ENCODE data around the gene SCN3B.

The SCN3B gene

GRCh38 chr11:123654566-123655081 lies at the start of gene SCN3B:
Gene SCN3B, minus strand, starts transcription at chr11:123654624. Its CDS starts 823 bp downstream, at chr11:123653801.
- peak within 1 kb of the TSS; percentile 66 for H3K4me3 Mint-ChIP-seq
- H3K27ac Mint-ChIP-seq, result no peak within 1 kb of the TSS
- H3K27me3 Mint-ChIP-seq, result peaks cover 55% of the 10 kb centered on the region
- peaks cover 19% of the 10 kb centered on the region for H3K4me1 Mint-ChIP-seq
- peaks cover 5% of the 10 kb centered on the region for H3K36me3 Mint-ChIP-seq
- peaks cover 12% of the 10 kb centered on the region for H3K9me3 Mint-ChIP-seq
- DNase-seq, result peak; percentile 50
- CTCF ChIA-PET, result interaction anchor here (0.6 to 2.0 kb wide), 3 partner anchors 21 to 57 kb away, joined by 3 to 12 read pairs (median 4); no protein-coding TSS in a partner anchor

GRCh38 chr11:123702696-123703095 lies 48.3 kb upstream of the SCN3B start:
- H3K27me3 Mint-ChIP-seq, result no peaks in the 10 kb centered on the region
- CTCF ChIA-PET, result interaction anchor here (2.0 to 17.1 kb wide), 2 partner anchors 8 to 63 kb away, joined by 8 to 212 read pairs; no protein-coding TSS in a partner anchor

GRCh38 chr11:123702139-123702538 lies 47.7 kb upstream of the SCN3B start:
- H3K4me3 Mint-ChIP-seq, result no peak overlapping the region
- H3K27ac Mint-ChIP-seq, result no peak overlapping the region
- no peaks in the 10 kb centered on the region for H3K4me1 Mint-ChIP-seq
- H3K27me3 Mint-ChIP-seq, result no peaks in the 10 kb centered on the region
- H3K36me3 Mint-ChIP-seq, result no peaks in the 10 kb centered on the region
- H3K9me3 Mint-ChIP-seq, result no peaks in the 10 kb centered on the region
- no peak for DNase-seq
- CTCF ChIA-PET, result interaction anchor here (2.0 to 17.1 kb wide), 2 partner anchors 9 to 62 kb away, joined by 8 to 212 read pairs; no protein-coding TSS in a partner anchor

More at GRCh38 chr11:123702696-123703095, 48.3 kb upstream of the SCN3B start:
- Mint-ChIP-seq H3K36me3 (no peaks in the 10 kb centered on the region), H3K27ac (no peak overlapping the region), H3K4me3 (no peak overlapping the region), H3K9me3 (no peaks in the 10 kb centered on the region), H3K4me1 (no peaks in the 10 kb centered on the region)
- no peak for DNase-seq

GRCh38 chr11:123700772-123701171 lies 46.3 kb upstream of the SCN3B start:
- Mint-ChIP-seq H3K4me3 (no peak overlapping the region), H3K9me3 (no peaks in the 10 kb centered on the region), H3K27ac (no peak overlapping the region), H3K4me1 (no peaks in the 10 kb centered on the region), H3K36me3 (no peaks in the 10 kb centered on the region), H3K27me3 (no peaks in the 10 kb centered on the region)
- DNase-seq, result no peak
- CTCF ChIA-PET, result interaction anchor here (2.0 to 17.1 kb wide), 2 partner anchors 10 to 61 kb away, joined by 8 to 212 read pairs; no protein-coding TSS in a partner anchor

- Mint-ChIP-seq H3K27ac (no peak overlapping the region), H3K27me3 (no peaks in the 10 kb centered on the region), H3K9me3 (no peaks in the 10 kb centered on the region)
These were observed 44.2 kb upstream of the SCN3B start for GRCh38 chr11:123698546-123699127.

GRCh38 chr11:123696183-123696582 lies 41.8 kb upstream of the SCN3B start:
- CTCF ChIA-PET, result no interaction called here
- DNase-seq, result no peak

More at GRCh38 chr11:123698546-123699127, 44.2 kb upstream of the SCN3B start:
- no peaks in the 10 kb centered on the region for H3K36me3 Mint-ChIP-seq
- H3K4me3 Mint-ChIP-seq, result no peak overlapping the region
- H3K4me1 Mint-ChIP-seq, result no peaks in the 10 kb centered on the region
- CTCF ChIA-PET, result interaction anchor here (1.2 to 2.6 kb wide), 2 partner anchors 9 to 13 kb away, joined by 4 to 12 read pairs; no protein-coding TSS in a partner anchor
- DNase-seq, result no peak

GRCh38 chr11:123695231-123695630 lies 40.8 kb upstream of the SCN3B start:
- Mint-ChIP-seq H3K36me3 (no peaks in the 10 kb centered on the region), H3K4me3 (no peak overlapping the region), H3K9me3 (no peaks in the 10 kb centered on the region)

More at GRCh38 chr11:123696183-123696582, 41.8 kb upstream of the SCN3B start:
- Mint-ChIP-seq H3K4me1 (no peaks in the 10 kb centered on the region), H3K9me3 (no peaks in the 10 kb centered on the region), H3K27me3 (no peaks in the 10 kb centered on the region), H3K27ac (no peak overlapping the region), H3K4me3 (no peak overlapping the region), H3K36me3 (no peaks in the 10 kb centered on the region)

GRCh38 chr11:123694551-123694950 lies 40.1 kb upstream of the SCN3B start:
- Mint-ChIP-seq H3K4me3 (no peak overlapping the region), H3K4me1 (no peaks in the 10 kb centered on the region), H3K9me3 (no peaks in the 10 kb centered on the region), H3K36me3 (no peaks in the 10 kb centered on the region), H3K27ac (no peak overlapping the region), H3K27me3 (peaks cover 5% of the 10 kb centered on the region)
- DNase-seq, result no peak
- CTCF ChIA-PET, result no interaction called here

More at GRCh38 chr11:123695231-123695630, 40.8 kb upstream of the SCN3B start:
- H3K27ac Mint-ChIP-seq, result no peak overlapping the region
- CTCF ChIA-PET, result no interaction called here
- no peaks in the 10 kb centered on the region for H3K4me1 Mint-ChIP-seq
- DNase-seq, result no peak
- peaks cover 3% of the 10 kb centered on the region for H3K27me3 Mint-ChIP-seq

GRCh38 chr11:123692961-123693360 lies 38.5 kb upstream of the SCN3B start:
- no peak for DNase-seq
- Mint-ChIP-seq H3K4me3 (no peak overlapping the region), H3K27ac (no peak overlapping the region), H3K36me3 (no peaks in the 10 kb centered on the region), H3K27me3 (peaks cover 5% of the 10 kb centered on the region), H3K4me1 (no peaks in the 10 kb centered on the region), H3K9me3 (no peaks in the 10 kb centered on the region)
- CTCF ChIA-PET, result no interaction called here

GRCh38 chr11:123690485-123690884 lies 36.1 kb upstream of the SCN3B start:
- no peak overlapping the region for H3K4me3 Mint-ChIP-seq
- CTCF ChIA-PET, result no interaction called here
- H3K9me3 Mint-ChIP-seq, result no peaks in the 10 kb centered on the region
- no peaks in the 10 kb centered on the region for H3K4me1 Mint-ChIP-seq
- H3K27ac Mint-ChIP-seq, result no peak overlapping the region
- H3K36me3 Mint-ChIP-seq, result no peaks in the 10 kb centered on the region
- H3K27me3 Mint-ChIP-seq, result peaks cover 5% of the 10 kb centered on the region
- no peak for DNase-seq

- no peak for DNase-seq
- CTCF ChIA-PET, result no interaction called here
- peaks cover 12% of the 10 kb centered on the region for H3K4me1 Mint-ChIP-seq
These were observed 30.2 kb upstream of the SCN3B start for GRCh38 chr11:123684601-123685000.

GRCh38 chr11:123683428-123684170 lies 29.2 kb upstream of the SCN3B start:
- no peaks in the 10 kb centered on the region for H3K9me3 Mint-ChIP-seq
- H3K27me3 Mint-ChIP-seq, result peaks cover 10% of the 10 kb centered on the region
- H3K27ac Mint-ChIP-seq, result no peak overlapping the region
- CTCF ChIA-PET, result no interaction called here
- no peak overlapping the region for H3K4me3 Mint-ChIP-seq
- peaks cover 12% of the 10 kb centered on the region for H3K4me1 Mint-ChIP-seq
- H3K36me3 Mint-ChIP-seq, result no peaks in the 10 kb centered on the region
- DNase-seq, result no peak

More at GRCh38 chr11:123684601-123685000, 30.2 kb upstream of the SCN3B start:
- Mint-ChIP-seq H3K4me3 (no peak overlapping the region), H3K9me3 (no peaks in the 10 kb centered on the region), H3K27me3 (peaks cover 10% of the 10 kb centered on the region), H3K36me3 (no peaks in the 10 kb centered on the region), H3K27ac (no peak overlapping the region)

- no peak overlapping the region for H3K27ac Mint-ChIP-seq
- no peak overlapping the region for H3K4me3 Mint-ChIP-seq
- DNase-seq, result no peak
- H3K27me3 Mint-ChIP-seq, result peaks cover 10% of the 10 kb centered on the region
- CTCF ChIA-PET, result no interaction called here
- H3K36me3 Mint-ChIP-seq, result no peaks in the 10 kb centered on the region
- H3K9me3 Mint-ChIP-seq, result no peaks in the 10 kb centered on the region
- peaks cover 12% of the 10 kb centered on the region for H3K4me1 Mint-ChIP-seq
These were observed 28.4 kb upstream of the SCN3B start for GRCh38 chr11:123682696-123683410.

GRCh38 chr11:123681030-123681429 lies 26.6 kb upstream of the SCN3B start:
- CTCF ChIA-PET, result interaction anchor here (0.7 to 1.0 kb wide), 2 partner anchors 25 to 29 kb away, joined by 4 to 5 read pairs; no protein-coding TSS in a partner anchor
- H3K4me1 Mint-ChIP-seq, result peaks cover 12% of the 10 kb centered on the region
- H3K27me3 Mint-ChIP-seq, result peaks cover 10% of the 10 kb centered on the region
- peak overlapping the region; percentile 67 for H3K27ac Mint-ChIP-seq
- no peaks in the 10 kb centered on the region for H3K36me3 Mint-ChIP-seq
- DNase-seq, result peak; percentile 29
- H3K9me3 Mint-ChIP-seq, result no peaks in the 10 kb centered on the region
- H3K4me3 Mint-ChIP-seq, result no peak overlapping the region
